ENCODE data around the gene KCNH1. TPM values are rescaled to one million over a fixed set of nuclear protein-coding genes. Genes with fewer than 3 reads are reported as not detected.

Gene KCNH1
- total RNA-seq, 1 experiment from 2014 or later = not detected

DNA sequence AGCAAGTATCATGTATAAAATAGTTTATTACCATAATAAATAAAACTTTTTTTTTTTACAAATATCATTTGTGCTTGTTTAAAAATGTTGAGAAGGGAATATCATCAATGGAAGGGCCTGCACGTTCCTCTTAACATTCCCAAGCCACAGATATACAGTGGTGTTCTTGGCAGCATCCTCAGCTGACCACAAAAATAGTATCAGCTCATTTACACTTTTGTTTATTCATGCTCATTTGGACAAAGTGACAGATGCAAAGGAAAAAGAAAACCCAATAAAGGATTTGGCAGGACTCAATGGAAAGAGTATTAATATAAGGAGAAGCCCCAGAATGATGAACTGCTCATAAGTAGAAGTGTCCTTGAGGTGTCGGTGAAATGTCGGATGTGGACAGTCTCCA is 455.6 kb downstream of the KCNH1 start:
- TF ChIP-seq TCF7L2 (IDR thresholded peaks at IDR 0.05; ENCODE audit: borderline replicate concordance, extremely low read depth, insufficient read depth, insufficient read length) = no peak
- no peak for TF ChIP-seq ZNF274 (IDR thresholded peaks at IDR 0.05; ENCODE audit: low read depth, low read length)
- TF ChIP-seq SRF (IDR thresholded peaks at IDR 0.05; ENCODE audit: low read depth) = no peak
- no peak for TF ChIP-seq EZH2 (IDR thresholded peaks at IDR 0.05)
- no peak for TF ChIP-seq SIN3A (IDR thresholded peaks at IDR 0.05; ENCODE audit: low read depth)
- no peak for TF ChIP-seq POLR2AphosphoS5 (IDR thresholded peaks at IDR 0.05; ENCODE audit: low read depth, low read length)
- no peak for TF ChIP-seq CEBPB (IDR thresholded peaks at IDR 0.05; ENCODE audit: low read depth)
- no peak for TF ChIP-seq JUND (IDR thresholded peaks at IDR 0.05)
- no peak for TF ChIP-seq ZFX (IDR thresholded peaks at IDR 0.05)
- TF ChIP-seq SP1 (IDR thresholded peaks at IDR 0.05; ENCODE audit: low read depth) = no peak
- TF ChIP-seq RAD21 (IDR thresholded peaks at IDR 0.05; ENCODE audit: low read depth) = no peak
- TF ChIP-seq, protein P1, sequence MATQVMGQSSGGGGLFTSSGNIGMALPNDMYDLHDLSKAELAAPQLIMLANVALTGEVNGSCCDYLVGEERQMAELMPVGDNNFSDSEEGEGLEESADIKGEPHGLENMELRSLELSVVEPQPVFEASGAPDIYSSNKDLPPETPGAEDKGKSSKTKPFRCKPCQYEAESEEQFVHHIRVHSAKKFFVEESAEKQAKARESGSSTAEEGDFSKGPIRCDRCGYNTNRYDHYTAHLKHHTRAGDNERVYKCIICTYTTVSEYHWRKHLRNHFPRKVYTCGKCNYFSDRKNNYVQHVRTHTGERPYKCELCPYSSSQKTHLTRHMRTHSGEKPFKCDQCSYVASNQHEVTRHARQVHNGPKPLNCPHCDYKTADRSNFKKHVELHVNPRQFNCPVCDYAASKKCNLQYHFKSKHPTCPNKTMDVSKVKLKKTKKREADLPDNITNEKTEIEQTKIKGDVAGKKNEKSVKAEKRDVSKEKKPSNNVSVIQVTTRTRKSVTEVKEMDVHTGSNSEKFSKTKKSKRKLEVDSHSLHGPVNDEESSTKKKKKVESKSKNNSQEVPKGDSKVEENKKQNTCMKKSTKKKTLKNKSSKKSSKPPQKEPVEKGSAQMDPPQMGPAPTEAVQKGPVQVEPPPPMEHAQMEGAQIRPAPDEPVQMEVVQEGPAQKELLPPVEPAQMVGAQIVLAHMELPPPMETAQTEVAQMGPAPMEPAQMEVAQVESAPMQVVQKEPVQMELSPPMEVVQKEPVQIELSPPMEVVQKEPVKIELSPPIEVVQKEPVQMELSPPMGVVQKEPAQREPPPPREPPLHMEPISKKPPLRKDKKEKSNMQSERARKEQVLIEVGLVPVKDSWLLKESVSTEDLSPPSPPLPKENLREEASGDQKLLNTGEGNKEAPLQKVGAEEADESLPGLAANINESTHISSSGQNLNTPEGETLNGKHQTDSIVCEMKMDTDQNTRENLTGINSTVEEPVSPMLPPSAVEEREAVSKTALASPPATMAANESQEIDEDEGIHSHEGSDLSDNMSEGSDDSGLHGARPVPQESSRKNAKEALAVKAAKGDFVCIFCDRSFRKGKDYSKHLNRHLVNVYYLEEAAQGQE (IDR thresholded peaks at IDR 0.05; ENCODE audit: low read depth) = no peak
- TF ChIP-seq, protein P2, sequence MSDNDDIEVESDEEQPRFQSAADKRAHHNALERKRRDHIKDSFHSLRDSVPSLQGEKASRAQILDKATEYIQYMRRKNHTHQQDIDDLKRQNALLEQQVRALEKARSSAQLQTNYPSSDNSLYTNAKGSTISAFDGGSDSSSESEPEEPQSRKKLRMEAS (IDR thresholded peaks at IDR 0.05) = no peak
- no peak for TF ChIP-seq YY1 (IDR thresholded peaks at IDR 0.05; ENCODE audit: extremely low read depth, insufficient replicate concordance, low read depth, low read length)
- no peak for TF ChIP-seq POLR2A (IDR thresholded peaks at IDR 0.05; ENCODE audit: borderline replicate concordance, extremely low read depth, insufficient read depth, insufficient read length)
- TF ChIP-seq, protein P3, sequence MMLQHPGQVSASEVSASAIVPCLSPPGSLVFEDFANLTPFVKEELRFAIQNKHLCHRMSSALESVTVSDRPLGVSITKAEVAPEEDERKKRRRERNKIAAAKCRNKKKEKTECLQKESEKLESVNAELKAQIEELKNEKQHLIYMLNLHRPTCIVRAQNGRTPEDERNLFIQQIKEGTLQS (IDR thresholded peaks at IDR 0.05) = no peak

More for the DNA sequence above, 455.6 kb downstream of the KCNH1 start:
- no peaks in the 10 kb centered on the region for H3K9me2 ChIP-seq (ENCODE audit: insufficient read depth)
- H4K20me1 ChIP-seq (ENCODE audit: insufficient read depth) = no peaks in the 10 kb centered on the region
- DNase-seq (ENCODE audit: low read depth, low spot score) (no peak), ATAC-seq (no peak)
- H3K79me2 ChIP-seq (ENCODE audit: insufficient read depth, low read length) = no peaks in the 10 kb centered on the region
- H3K27me3 ChIP-seq (ENCODE audit: insufficient read depth, low read length) = no peaks in the 10 kb centered on the region
- ChIA-PET RAD21 (ENCODE audit: low non-redundant PET in 1 of 2, low total read pairs in 2 of 2, uncharacterized antibody in 2 of 2, unreplicated experiment in 2 of 2) (no interaction called here), POLR2A (no interaction called here), CTCF (no interaction called here)
- no peak overlapping the region for H3K9ac ChIP-seq (ENCODE audit: low read length)
- no peak overlapping the region for H3K4me2 ChIP-seq (ENCODE audit: low read length)
- H3K4me1 ChIP-seq (ENCODE audit: control insufficient read depth in 1 of 2, insufficient read depth in 2 of 2, low read length in 2 of 2) = no peaks in the 10 kb centered on the region
- intact Hi-C loops (cut with micrococcal nuclease) = no loop called here
- no peaks in the 10 kb centered on the region for H3K36me3 ChIP-seq (ENCODE audit: control insufficient read depth in 1 of 2, insufficient read depth in 2 of 2, low read length in 2 of 2)
- H3K9me3 ChIP-seq (ENCODE audit: control insufficient read depth in 1 of 2, insufficient read depth in 1 of 2, low read depth in 1 of 2, low read length in 2 of 2) = no peaks in the 10 kb centered on the region
- BruUV-seq (replicated peaks) = no TSS peak
- no peak overlapping the region for H3K27ac ChIP-seq (ENCODE audit: low read depth, low read length)
- no peak overlapping the region for H3K4me3 ChIP-seq (replicated peaks in 1 of 2; ENCODE audit: low read depth in 1 of 2, low read length in 2 of 2)
- H2AFZ ChIP-seq (ENCODE audit: low read depth, low read length, poor library complexity, severe bottlenecking) = no peak overlapping the region

Data from HCT116 (cell line).